ENCODE measurements around the gene MME.

Gene MME

DNA sequence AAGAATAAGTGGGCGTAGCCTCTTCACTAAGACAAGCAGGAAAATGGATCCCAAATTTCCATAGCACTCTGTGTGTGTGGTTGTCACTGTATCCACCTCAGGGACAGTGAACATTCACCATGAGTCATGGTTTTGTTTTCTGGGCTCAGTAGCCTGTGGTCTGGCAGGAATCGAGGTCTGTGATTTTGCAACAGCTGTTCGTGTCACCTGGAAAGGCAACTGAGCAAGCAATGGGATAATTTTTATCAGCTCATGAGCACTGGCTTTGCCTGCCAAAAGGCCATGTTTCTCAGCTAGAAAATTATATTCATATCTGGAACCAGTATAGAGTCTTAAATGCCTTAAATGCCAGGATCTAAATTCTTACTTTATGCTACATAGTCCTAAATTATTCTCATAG is 152.5 kb downstream of the MME start:
- DNase-seq (ENCODE audit: low read depth in 3 of 3), result no peak

DNA sequence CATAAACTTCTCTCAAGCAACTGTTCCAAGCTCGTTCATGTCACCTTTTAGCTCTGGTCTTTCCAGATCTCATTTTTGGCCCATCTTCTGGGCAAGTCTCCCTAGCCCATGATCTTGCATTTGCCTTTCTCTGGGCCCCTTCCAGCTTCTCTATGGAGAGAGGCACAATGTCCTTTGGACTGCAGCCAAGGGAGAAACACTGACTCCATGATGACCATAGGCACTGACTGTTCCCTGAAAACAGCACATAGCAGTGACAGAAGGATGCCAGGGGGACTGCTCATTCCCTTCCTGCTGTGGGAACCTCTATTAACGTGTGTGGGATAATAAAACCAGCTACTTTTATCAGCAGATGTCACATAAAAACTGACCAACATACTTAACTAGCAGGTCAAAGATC is 153.1 kb downstream of the MME start:
- no peak for DNase-seq (ENCODE audit: low read depth in 3 of 3)
